Mucosa of descending colon (tissue), 3 donors: Measurements from ENCODE around the gene OPCML. TPM values are rescaled to one million over a fixed set of nuclear protein-coding genes. Genes with fewer than 3 reads are reported as not detected.

ENCODE experiments used
- ATAC-seq: fragments of 200-7000 bp; cut with Tn5 transposase; one replicate; pipeline ENCODE4 v1.9.1; 2020; ENCODE audit warnings: mild to moderate bottlenecking, moderate library complexity
- DNase-seq, 3 donors: peaks; one replicate each; pipeline ENCODE4 v3.0.0-alpha.2; 2020
- H3K36me3 ChIP-seq: fragments of 200-600 bp; one replicate; pipeline ENCODE4 v1.8.0; 2021; ENCODE audit warnings: low read depth, mild to moderate bottlenecking
- H3K4me1 ChIP-seq: fragments of 200-600 bp; one replicate; pipeline ENCODE4 v1.8.0; 2021; ENCODE audit warnings: low read depth, mild to moderate bottlenecking
- H3K4me3 ChIP-seq: fragments of 200-600 bp; one replicate; pipeline ENCODE4 v1.8.0; 2021; ENCODE audit warnings: mild to moderate bottlenecking
- H3K9me3 ChIP-seq: fragments of 200-600 bp; one replicate; pipeline ENCODE4 v1.8.0; 2021; ENCODE audit warnings: mild to moderate bottlenecking
- intact Hi-C, 2 donors: fragments of 100-400 bp; cut with DNase I in 1 of 2; cut with micrococcal nuclease in 1 of 2; formaldehyde crosslinking; loops; one replicate each; pipeline versions ENCODE4 v1.11.0 to v1.11.1; 2022; cut with DNase I, micrococcal nuclease
- total RNA-seq, 3 donors: library from RNA; stranded (reverse); fragmentation: NEBNext Ultra II Directional in 2 of 3; extraction: Animal tissue kit (Norgen Biotek cat#: 25700) in 2 of 3; gene quantifications; one replicate each; pipeline versions ENCODE4 v1.2.1 to v1.2.4, GENCODE V29; 2021 to 2023
- TF ChIP-seq, protein P1 (sequence below): fragments of 200-600 bp; IDR thresholded peaks from one replicate; pipeline ENCODE4 v1.8.0; 2022; ENCODE audit warnings: antibody characterized with exemption, mild to moderate bottlenecking
- donor health status: DM: no; HTN: no; CAD: no; lungs with moderate emphysema.
- donor health status: DM: no; HTN: no; CAD: no.
- donor health status: DM: no; HTN: yes; CAD: no.

The OPCML gene
- total RNA-seq, 3 donors from 2014 or later, result 0.10 to 0.47 TPM; not detected in 1

DNA sequence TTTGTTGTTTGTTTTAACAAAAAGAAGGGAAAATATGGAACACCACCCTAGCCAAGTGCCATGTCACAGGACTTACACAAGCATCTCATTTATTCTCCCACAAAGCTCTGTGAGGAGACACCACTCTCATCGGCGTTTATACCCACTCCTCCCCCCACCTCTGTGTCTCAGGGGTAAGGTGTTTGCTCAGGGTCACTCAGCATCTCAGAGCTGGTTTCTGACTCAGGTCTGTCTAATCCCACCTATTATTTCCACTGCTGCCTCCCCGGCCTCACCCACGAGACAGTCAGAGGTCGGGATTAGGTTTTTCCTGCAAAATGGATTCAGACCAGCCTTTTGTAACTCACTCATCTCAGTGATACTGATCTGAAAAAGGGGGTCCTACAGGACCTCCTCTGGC is 786.0 kb downstream of the OPCML start:
- TF ChIP-seq, protein P1, sequence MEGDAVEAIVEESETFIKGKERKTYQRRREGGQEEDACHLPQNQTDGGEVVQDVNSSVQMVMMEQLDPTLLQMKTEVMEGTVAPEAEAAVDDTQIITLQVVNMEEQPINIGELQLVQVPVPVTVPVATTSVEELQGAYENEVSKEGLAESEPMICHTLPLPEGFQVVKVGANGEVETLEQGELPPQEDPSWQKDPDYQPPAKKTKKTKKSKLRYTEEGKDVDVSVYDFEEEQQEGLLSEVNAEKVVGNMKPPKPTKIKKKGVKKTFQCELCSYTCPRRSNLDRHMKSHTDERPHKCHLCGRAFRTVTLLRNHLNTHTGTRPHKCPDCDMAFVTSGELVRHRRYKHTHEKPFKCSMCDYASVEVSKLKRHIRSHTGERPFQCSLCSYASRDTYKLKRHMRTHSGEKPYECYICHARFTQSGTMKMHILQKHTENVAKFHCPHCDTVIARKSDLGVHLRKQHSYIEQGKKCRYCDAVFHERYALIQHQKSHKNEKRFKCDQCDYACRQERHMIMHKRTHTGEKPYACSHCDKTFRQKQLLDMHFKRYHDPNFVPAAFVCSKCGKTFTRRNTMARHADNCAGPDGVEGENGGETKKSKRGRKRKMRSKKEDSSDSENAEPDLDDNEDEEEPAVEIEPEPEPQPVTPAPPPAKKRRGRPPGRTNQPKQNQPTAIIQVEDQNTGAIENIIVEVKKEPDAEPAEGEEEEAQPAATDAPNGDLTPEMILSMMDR, result no peak
- no peak overlapping the region for H3K4me3 ChIP-seq
- no peaks in the 10 kb centered on the region for H3K36me3 ChIP-seq
- peaks cover 45% of the 10 kb centered on the region for H3K9me3 ChIP-seq
- ATAC-seq, result no peak
- no peak for DNase-seq
- no peaks in the 10 kb centered on the region for H3K4me1 ChIP-seq
- intact Hi-C loops, result no loop called here

DNA sequence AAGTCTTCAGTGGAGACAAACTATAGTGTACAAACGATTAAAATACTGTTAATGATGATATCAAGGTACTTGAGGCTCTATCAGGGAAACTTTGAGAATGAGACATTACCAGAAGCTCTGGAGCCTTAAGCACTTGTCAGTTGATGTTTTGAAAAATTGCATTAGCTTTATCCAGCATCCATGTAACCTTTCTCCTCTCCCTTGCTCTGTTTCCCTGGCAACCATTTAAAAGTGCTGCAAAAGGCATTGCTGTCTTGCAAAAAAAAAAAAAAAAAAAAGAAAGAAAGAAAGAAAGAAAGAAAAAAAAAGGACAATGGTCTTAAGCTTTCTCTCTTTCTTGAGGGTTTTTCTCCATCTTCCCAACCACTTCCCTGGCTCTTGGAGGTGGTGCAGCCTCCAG is 787.0 kb downstream of the OPCML start:
- DNase-seq (no peak), ATAC-seq (no peak)
- TF ChIP-seq, protein P1, result no peak
- Histone ChIP-seq H3K9me3 (peaks cover 48% of the 10 kb centered on the region), H3K36me3 (no peaks in the 10 kb centered on the region), H3K4me1 (no peaks in the 10 kb centered on the region), H3K4me3 (no peak overlapping the region)
- intact Hi-C loops, result no loop called here

DNA sequence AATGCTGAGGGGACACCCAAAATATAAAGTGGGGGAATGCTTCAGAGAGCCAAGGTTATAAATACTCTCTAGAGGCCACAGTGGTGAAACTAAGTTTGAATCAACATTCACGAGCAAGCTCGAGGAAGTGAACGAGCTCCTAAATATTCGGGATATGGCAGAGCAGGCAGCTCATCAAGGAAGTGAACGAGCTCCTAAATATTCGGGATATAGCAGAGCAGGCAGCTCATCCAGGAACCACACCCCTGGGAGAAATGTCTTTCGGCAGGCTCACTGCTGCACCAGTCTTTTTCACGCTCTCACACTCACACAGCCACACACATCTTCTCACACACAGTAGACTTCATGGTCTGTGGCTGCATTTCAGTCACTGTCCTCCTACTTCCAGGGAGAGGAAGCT is 787.5 kb downstream of the OPCML start:
- no peak overlapping the region for H3K4me3 ChIP-seq
- intact Hi-C loops, result no loop called here
- no peak for DNase-seq
- no peaks in the 10 kb centered on the region for H3K4me1 ChIP-seq
- H3K36me3 ChIP-seq, result no peaks in the 10 kb centered on the region
- ATAC-seq, result no peak
- TF ChIP-seq, protein P1, result no peak
- peaks cover 48% of the 10 kb centered on the region for H3K9me3 ChIP-seq

DNA sequence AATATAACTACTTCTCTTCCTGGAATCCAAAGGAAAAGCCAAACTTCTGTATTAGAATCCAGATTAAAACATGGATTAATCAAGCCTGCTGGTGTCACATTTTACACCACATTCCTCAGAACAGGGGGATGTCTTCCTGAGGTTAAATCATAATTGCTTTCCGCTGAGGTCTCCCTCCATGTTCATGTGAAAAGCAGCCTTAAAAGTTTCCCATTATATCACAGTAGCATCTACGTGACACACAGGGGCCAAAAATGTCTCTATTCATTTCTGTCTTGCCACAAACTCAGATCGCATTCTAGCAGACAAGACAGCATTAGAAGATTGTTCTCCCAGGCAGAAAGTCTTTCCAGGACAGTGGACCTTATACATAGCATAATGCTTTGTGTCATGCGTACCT is 788.7 kb downstream of the OPCML start:
- Histone ChIP-seq H3K4me1 (no peaks in the 10 kb centered on the region), H3K36me3 (no peaks in the 10 kb centered on the region), H3K9me3 (peaks cover 48% of the 10 kb centered on the region), H3K4me3 (no peak overlapping the region)
- intact Hi-C loops, result no loop called here
- DNase-seq (no peak), ATAC-seq (no peak)
- TF ChIP-seq, protein P1, result no peak

DNA sequence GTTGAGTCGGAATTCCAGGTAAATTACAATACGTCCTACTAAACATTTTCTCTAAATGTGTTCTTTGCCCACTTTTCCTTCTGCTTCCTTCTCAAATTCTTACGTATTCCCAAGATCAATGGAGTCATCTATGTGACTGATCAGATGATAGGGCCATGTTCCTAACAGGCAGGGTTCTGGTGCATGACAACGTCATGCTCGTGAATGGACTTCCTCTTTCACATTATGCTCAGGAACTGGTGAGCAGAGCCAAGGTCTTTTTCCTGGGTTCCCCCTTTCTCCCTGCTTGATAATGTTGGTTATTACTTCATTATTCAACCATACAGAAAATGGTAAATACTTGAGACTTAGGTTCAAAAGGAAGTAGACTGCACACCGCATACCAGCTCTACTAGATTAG is 789.4 kb downstream of the OPCML start:
- H3K4me3 ChIP-seq, result no peak overlapping the region
- H3K4me1 ChIP-seq, result no peaks in the 10 kb centered on the region
- ATAC-seq (no peak), DNase-seq (no peak)
- TF ChIP-seq, protein P1, result no peak
- peaks cover 46% of the 10 kb centered on the region for H3K9me3 ChIP-seq
- H3K36me3 ChIP-seq, result no peaks in the 10 kb centered on the region
- intact Hi-C loops, result no loop called here

DNA sequence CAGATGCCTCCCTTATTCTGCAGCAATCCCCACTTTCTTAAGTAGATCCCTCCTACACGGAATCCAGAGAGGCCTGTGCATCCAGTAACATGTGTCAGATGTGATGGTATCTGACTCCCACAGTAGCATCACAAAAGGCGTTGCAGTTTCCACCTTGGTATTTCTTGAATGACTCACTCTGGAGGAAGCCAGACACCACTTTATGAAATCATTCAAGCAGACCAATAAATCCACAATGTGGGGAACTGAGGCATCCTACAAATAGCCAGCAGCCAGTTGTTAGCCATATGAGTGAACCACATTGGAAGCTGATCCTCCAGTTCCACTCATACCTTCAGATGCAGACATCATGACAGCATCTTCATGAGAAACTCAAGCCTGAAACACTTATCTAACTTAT is 798.1 kb downstream of the OPCML start:
- H3K4me3 ChIP-seq, result no peak overlapping the region
- peaks cover 37% of the 10 kb centered on the region for H3K9me3 ChIP-seq
- TF ChIP-seq, protein P1, result no peak
- ATAC-seq (no peak), DNase-seq (no peak)
- intact Hi-C loops, result no loop called here
- H3K36me3 ChIP-seq, result no peaks in the 10 kb centered on the region
- no peaks in the 10 kb centered on the region for H3K4me1 ChIP-seq
